ENCODE measurements around the gene TIMM10B. TPM values are rescaled to one million over a fixed set of nuclear protein-coding genes. Genes with fewer than 3 reads are reported as not detected.

The TIMM10B gene
- total and polyA plus RNA-seq, 7 donors = 12.5 to 32.8 (median 16.5) TPM

DNA sequence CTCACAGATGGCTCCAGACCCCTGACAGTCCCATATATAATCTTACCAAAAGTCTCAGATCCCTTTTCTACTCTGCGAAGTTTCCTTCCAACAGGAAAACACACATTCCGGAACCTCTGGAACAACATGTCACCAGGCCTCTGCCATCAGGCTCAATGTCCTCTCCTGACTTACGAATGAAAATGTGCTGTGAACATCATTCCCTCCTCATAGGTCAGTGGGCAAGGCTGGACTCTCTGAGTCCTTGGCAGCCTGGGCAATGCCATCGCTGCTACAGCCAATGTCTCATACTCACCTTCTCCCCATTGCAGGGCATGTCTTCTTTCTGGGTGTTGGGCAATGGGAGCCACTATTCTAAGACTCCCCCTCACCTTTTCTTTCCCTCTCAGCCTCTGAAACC lies 38.9 kb upstream of the TIMM10B start:
- TF ChIP-seq, protein P1, sequence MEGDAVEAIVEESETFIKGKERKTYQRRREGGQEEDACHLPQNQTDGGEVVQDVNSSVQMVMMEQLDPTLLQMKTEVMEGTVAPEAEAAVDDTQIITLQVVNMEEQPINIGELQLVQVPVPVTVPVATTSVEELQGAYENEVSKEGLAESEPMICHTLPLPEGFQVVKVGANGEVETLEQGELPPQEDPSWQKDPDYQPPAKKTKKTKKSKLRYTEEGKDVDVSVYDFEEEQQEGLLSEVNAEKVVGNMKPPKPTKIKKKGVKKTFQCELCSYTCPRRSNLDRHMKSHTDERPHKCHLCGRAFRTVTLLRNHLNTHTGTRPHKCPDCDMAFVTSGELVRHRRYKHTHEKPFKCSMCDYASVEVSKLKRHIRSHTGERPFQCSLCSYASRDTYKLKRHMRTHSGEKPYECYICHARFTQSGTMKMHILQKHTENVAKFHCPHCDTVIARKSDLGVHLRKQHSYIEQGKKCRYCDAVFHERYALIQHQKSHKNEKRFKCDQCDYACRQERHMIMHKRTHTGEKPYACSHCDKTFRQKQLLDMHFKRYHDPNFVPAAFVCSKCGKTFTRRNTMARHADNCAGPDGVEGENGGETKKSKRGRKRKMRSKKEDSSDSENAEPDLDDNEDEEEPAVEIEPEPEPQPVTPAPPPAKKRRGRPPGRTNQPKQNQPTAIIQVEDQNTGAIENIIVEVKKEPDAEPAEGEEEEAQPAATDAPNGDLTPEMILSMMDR (IDR thresholded peaks at IDR 0.05) = no peak
- H3K4me3 ChIP-seq = no peak overlapping the region
- no peak for ATAC-seq

DNA sequence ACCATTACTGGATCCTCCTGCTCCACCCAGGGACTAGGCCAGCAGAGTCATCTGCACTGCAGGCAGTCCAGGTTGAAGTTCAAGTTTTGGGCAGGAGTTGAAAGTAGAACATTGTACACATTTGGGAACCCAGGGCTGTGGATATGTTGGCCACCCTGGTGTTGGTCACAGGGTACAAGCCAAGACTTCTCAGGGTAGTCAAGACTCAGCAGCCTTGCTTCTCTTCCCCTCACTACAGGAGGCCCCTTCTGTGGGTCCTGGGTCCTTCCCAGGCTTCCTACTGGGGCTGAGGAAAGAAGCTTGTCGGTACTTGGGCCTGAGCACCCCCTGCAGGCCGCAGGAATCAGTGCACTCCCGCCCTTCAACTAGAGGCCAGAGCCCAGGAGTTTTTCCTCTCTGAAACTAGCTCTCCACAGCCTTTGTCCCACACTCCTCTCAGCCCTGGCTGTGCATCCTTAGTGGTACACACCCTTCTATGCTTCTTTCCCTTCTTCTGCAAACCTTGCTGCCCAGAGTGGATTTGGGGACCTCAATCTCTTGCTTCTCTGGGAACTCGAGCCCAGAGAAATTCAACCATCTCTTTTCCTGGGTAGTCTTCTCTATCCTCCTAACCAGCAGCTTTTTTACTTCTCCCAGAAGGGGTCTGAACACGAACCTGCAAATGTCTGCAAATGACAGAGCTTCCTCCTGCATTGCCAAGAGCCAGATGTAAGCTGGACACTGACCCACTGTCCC lies 37.9 kb upstream of the TIMM10B start:
- no peaks in the 10 kb centered on the region for H3K27me3 ChIP-seq (ENCODE audit: insufficient read depth in 3 of 3, low read length in 2 of 3)
- TF ChIP-seq, protein P1 (IDR thresholded peaks at IDR 0.05) = peak; percentile 75
- intact Hi-C loops (cut with DNase I) = loop anchor here (1.0 to 2.0 kb wide), 2 partner anchors 63 to 64 kb away; no protein-coding TSS in a partner anchor
- 32 to 33% (median 32%) methylated on average over 5 of the region's 5 CpGs for WGBS, 3 donors
- ATAC-seq (peak; percentile 79 to 92 (median 84)), DNase-seq (peak; percentile 54 to 66)
- H3K9me3 ChIP-seq = no peaks in the 10 kb centered on the region
- peaks cover 0 to 11% of the 10 kb centered on the region in 2 donors for H3K36me3 ChIP-seq (ENCODE audit: insufficient read depth in 1 of 2, low read depth in 1 of 2)
- H3K4me3 ChIP-seq = no peak overlapping the region
- H3K27ac ChIP-seq = no peak overlapping the region
- H3K4me1 ChIP-seq = no peaks in the 10 kb centered on the region

More for the DNA sequence above, 38.9 kb upstream of the TIMM10B start:
- peaks cover 0 to 3% of the 10 kb centered on the region in 2 donors for H3K36me3 ChIP-seq (ENCODE audit: insufficient read depth in 1 of 2, low read depth in 1 of 2)
- H3K27ac ChIP-seq = no peak overlapping the region
- H3K27me3 ChIP-seq (ENCODE audit: insufficient read depth in 3 of 3, low read length in 2 of 3) = no peaks in the 10 kb centered on the region
- DNase-seq = no peak
- intact Hi-C loops (cut with DNase I) = loop anchor here in 1 of 2 donors (2.0 kb wide), 1 partner anchor 62 kb away; no protein-coding TSS in a partner anchor
- H3K9me3 ChIP-seq = no peaks in the 10 kb centered on the region
- whole genome bisulfite sequencing, 3 donors = 83 to 90% (median 89%) methylated on average over 4 of the region's 4 CpGs
- no peaks in the 10 kb centered on the region for H3K4me1 ChIP-seq

DNA sequence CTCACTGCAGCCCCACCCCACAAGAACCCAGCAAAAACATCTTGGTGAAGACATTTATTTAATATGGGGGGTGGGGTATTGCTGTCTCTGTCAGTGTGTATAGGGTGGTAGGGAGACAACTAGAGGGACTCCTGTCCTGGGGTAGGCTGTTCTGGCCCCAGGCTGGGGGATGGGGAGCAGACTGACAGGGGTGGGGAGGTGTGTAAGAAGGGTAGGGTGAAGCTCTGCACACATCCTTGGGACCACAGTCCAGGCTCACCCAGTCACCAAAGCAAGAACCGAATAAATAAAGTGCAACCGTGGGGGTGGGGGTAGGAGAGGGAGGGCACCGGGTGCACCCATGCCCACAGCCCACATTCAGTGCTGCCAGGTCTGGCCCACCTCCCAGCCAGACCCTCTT lies 32.7 kb upstream of the TIMM10B start:
- ATAC-seq (no peak), DNase-seq (no peak)
- Histone ChIP-seq H3K4me1 (no peaks in the 10 kb centered on the region), H3K36me3 (ENCODE audit: insufficient read depth in 1 of 2, low read depth in 1 of 2) (peaks cover 7 to 54% of the 10 kb centered on the region in 2 donors), H3K4me3 (no peak overlapping the region), H3K27me3 (ENCODE audit: insufficient read depth in 3 of 3, low read length in 2 of 3) (no peaks in the 10 kb centered on the region), H3K9me3 (no peaks in the 10 kb centered on the region), H3K27ac (no peak overlapping the region)
- intact Hi-C loops (cut with DNase I) = no loop called here
- TF ChIP-seq, protein P1 (IDR thresholded peaks at IDR 0.05) = no peak
- 91 to 95% (median 94%) methylated on average over 3 of the region's 3 CpGs for WGBS, 3 donors

DNA sequence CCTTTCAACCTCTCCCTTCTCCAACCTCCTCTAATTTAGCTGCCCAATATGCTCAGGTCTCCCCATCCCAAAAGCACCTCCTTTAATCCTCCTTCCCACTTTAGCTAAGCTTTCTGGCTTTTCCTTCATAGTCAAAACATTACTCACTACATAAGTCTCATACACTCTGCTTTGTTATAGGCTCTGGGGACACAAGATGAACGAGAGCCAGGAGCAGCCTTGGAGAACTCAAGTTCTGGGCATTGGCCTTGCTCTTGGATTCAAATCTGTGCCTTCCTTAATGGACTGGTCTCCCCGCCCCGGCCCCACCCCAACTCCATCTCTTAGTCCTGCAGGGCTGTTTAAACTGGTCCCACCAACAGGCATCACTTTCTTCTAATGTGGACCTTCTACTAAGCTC lies 29.1 kb upstream of the TIMM10B start:
- Histone ChIP-seq H3K27me3 (ENCODE audit: insufficient read depth in 3 of 3, low read length in 2 of 3) (no peaks in the 10 kb centered on the region), H3K4me3 (no peak overlapping the region), H3K27ac (no peak overlapping the region), H3K36me3 (ENCODE audit: insufficient read depth in 1 of 2, low read depth in 1 of 2) (peaks cover 10 to 88% of the 10 kb centered on the region in 2 donors), H3K4me1 (peaks cover 11% of the 10 kb centered on the region), H3K9me3 (no peaks in the 10 kb centered on the region)
- intact Hi-C loops (cut with DNase I) = no loop called here
- WGBS, 3 donors = 85 to 90% (median 88%) methylated on average over 3 of the region's 3 CpGs
- DNase-seq (no peak), ATAC-seq (no peak)
- TF ChIP-seq, protein P1 (IDR thresholded peaks at IDR 0.05) = no peak
